DOHH2 (cell line): ENCODE results near the gene LHFPL6.

Experiments used
- H3F3A ChIP-seq: fragments of 200-600 bp; sonication (generic), shearing (Covaris generic); 2 replicates; pipeline ENCODE4 v1.6.0; 2016; ENCODE audit warnings: antibody characterized with exemption, mild to moderate bottlenecking; ENCODE audit not compliant: control insufficient read depth, insufficient read depth
- H3K27ac ChIP-seq: fragments of 200-600 bp; sonication (generic); 2 replicates; pipeline ENCODE4 v1.5.1; 2014; ENCODE audit warnings: low read depth, mild to moderate bottlenecking, low read length, moderate library complexity
- H3K27me3 ChIP-seq: fragments of 200-600 bp; sonication (generic); 2 replicates; pipeline ENCODE4 v1.6.1; 2014; ENCODE audit warnings: mild to moderate bottlenecking, low read length, mixed read lengths; ENCODE audit not compliant: control insufficient read depth
- H3K36me3 ChIP-seq: fragments of 200-600 bp; sonication (generic); 2 replicates; pipeline ENCODE4 v1.6.1; 2014; ENCODE audit warnings: mild to moderate bottlenecking, low read length, moderate library complexity, mixed read lengths; ENCODE audit not compliant: control insufficient read depth
- H3K4me1 ChIP-seq: fragments of 200-600 bp; sonication (generic); 2 replicates; pipeline ENCODE4 v1.6.1; 2014; ENCODE audit warnings: mild to moderate bottlenecking, low read length, mixed read lengths; ENCODE audit not compliant: control insufficient read depth
- H3K4me2 ChIP-seq: fragments of 200-600 bp; sonication (generic); 2 replicates; pipeline ENCODE4 v1.6.0; 2014; ENCODE audit warnings: mild to moderate bottlenecking, low read length, moderate library complexity
- H3K4me3 ChIP-seq: fragments of 200-600 bp; sonication (generic); 2 replicates; pipeline ENCODE4 v1.5.1; 2014; ENCODE audit warnings: mild to moderate bottlenecking, low read length, mixed read lengths
- H3K79me2 ChIP-seq: fragments of 200-600 bp; sonication (generic); 2 replicates; pipeline ENCODE4 v1.6.1; 2014; ENCODE audit warnings: mild to moderate bottlenecking, low read length, mixed read lengths; ENCODE audit not compliant: control insufficient read depth
- H3K9me2 ChIP-seq: fragments of 200-600 bp; sonication (generic); replicated peaks from 2 replicates; pipeline ENCODE4 v1.6.1; 2014; ENCODE audit warnings: mild to moderate bottlenecking, low read length, mixed read lengths; ENCODE audit not compliant: control insufficient read depth
- H3K9me3 ChIP-seq: fragments of 200-600 bp; sonication (generic); 2 replicates; pipeline ENCODE4 v1.6.1; 2014; ENCODE audit warnings: antibody characterized with exemption, low read length, mixed read lengths; ENCODE audit not compliant: control insufficient read depth, insufficient read depth
- H4K20me1 ChIP-seq: fragments of 200-600 bp; sonication (generic); 2 replicates; pipeline ENCODE4 v1.6.0; 2014; ENCODE audit warnings: low read depth, mild to moderate bottlenecking, antibody characterized with exemption, low read length, moderate library complexity; ENCODE audit not compliant: control insufficient read depth, insufficient read depth
- EZH2phosphoT487 ChIP-seq: fragments of 200-600 bp; sonication (generic); IDR thresholded peaks from 2 replicates; pipeline ENCODE4 v1.6.1; 2017; ENCODE audit warnings: borderline replicate concordance, mild to moderate bottlenecking, antibody characterized with exemption, low read length, moderate library complexity, mixed read lengths
- TF ChIP-seq, protein P1 (sequence below): fragments of 200-600 bp; sonication (generic); IDR thresholded peaks from one replicate; pipeline ENCODE4 v1.5.1; 2014; ENCODE audit warnings: antibody characterized with exemption, mild to moderate bottlenecking, low read depth, low read length; ENCODE audit not compliant: poor library complexity, severe bottlenecking

LHFPL6 gene

DNA sequence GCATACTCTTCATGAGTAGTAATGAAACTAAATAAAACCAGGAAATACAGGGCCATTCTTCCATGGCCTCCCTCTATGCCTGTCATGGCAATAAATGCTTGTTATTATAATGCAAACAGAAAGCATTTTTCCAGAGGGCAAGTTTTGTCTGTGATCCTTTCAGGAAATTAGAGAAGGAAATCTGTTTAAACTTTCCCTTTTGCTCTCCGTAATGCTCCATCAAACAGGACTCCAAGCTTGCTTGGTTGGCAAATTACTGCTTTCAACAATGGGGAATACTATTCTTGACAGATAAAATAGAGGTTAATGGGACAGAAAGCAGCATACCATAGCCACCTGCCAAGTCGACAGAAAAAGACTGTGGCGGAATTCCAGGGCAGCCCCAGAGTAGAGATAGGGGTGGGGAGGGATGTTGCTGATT is 252.5 kb downstream of the LHFPL6 start:
- Histone ChIP-seq H3F3A (no peaks in the 10 kb centered on the region), H3K4me2 (no peak overlapping the region)

DNA sequence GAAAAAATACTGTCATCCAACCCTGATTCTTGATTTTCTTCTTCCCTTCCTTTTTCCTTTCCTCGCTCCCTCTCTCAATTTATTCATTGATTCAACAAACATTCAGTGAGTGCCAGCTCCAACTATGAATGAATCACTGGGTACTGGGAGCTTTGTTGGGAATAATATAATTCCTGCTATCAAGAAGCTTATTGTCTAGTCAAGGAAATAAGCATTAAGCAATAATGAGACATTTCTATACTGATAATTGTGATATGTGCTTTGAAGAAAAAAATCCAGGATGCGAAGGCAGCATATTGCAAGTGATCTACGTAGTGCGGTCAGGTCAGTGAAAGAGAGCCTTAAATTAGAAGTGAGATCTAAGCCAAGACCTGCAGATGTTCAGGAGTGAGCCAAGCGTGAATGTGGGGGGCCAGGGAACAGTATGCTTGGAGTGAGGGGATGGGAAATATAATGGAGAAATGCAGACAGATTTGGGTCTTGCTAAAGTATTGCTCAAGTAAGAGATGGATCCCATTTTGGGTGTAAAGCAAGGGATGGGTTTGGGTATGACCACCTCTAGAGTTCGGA is 253.5 kb downstream of the LHFPL6 start:
- Histone ChIP-seq H3K9me3 (no peaks in the 10 kb centered on the region), H3K27me3 (no peaks in the 10 kb centered on the region), H3F3A (no peaks in the 10 kb centered on the region), H3K4me3 (no peak overlapping the region), H3K36me3 (no peaks in the 10 kb centered on the region), H3K27ac (no peak overlapping the region), H3K4me1 (no peaks in the 10 kb centered on the region), H3K4me2 (no peak overlapping the region), H3K79me2 (peaks cover 5% of the 10 kb centered on the region), H4K20me1 (no peaks in the 10 kb centered on the region), H3K9me2 (no peaks in the 10 kb centered on the region)
- TF ChIP-seq EZH2phosphoT487, result no peak
- TF ChIP-seq, protein P1, sequence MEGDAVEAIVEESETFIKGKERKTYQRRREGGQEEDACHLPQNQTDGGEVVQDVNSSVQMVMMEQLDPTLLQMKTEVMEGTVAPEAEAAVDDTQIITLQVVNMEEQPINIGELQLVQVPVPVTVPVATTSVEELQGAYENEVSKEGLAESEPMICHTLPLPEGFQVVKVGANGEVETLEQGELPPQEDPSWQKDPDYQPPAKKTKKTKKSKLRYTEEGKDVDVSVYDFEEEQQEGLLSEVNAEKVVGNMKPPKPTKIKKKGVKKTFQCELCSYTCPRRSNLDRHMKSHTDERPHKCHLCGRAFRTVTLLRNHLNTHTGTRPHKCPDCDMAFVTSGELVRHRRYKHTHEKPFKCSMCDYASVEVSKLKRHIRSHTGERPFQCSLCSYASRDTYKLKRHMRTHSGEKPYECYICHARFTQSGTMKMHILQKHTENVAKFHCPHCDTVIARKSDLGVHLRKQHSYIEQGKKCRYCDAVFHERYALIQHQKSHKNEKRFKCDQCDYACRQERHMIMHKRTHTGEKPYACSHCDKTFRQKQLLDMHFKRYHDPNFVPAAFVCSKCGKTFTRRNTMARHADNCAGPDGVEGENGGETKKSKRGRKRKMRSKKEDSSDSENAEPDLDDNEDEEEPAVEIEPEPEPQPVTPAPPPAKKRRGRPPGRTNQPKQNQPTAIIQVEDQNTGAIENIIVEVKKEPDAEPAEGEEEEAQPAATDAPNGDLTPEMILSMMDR, result no peak

More for the DNA sequence above, 252.5 kb downstream of the LHFPL6 start:
- H4K20me1 ChIP-seq, result no peaks in the 10 kb centered on the region
- no peak for TF ChIP-seq EZH2phosphoT487
- TF ChIP-seq, protein P1, result no peak
- H3K27me3 ChIP-seq, result no peaks in the 10 kb centered on the region
- no peaks in the 10 kb centered on the region for H3K4me1 ChIP-seq
- H3K36me3 ChIP-seq, result no peaks in the 10 kb centered on the region
- no peak overlapping the region for H3K4me3 ChIP-seq
- no peaks in the 10 kb centered on the region for H3K9me3 ChIP-seq
- peaks cover 14% of the 10 kb centered on the region for H3K79me2 ChIP-seq
- no peaks in the 10 kb centered on the region for H3K9me2 ChIP-seq
- no peak overlapping the region for H3K27ac ChIP-seq

DNA sequence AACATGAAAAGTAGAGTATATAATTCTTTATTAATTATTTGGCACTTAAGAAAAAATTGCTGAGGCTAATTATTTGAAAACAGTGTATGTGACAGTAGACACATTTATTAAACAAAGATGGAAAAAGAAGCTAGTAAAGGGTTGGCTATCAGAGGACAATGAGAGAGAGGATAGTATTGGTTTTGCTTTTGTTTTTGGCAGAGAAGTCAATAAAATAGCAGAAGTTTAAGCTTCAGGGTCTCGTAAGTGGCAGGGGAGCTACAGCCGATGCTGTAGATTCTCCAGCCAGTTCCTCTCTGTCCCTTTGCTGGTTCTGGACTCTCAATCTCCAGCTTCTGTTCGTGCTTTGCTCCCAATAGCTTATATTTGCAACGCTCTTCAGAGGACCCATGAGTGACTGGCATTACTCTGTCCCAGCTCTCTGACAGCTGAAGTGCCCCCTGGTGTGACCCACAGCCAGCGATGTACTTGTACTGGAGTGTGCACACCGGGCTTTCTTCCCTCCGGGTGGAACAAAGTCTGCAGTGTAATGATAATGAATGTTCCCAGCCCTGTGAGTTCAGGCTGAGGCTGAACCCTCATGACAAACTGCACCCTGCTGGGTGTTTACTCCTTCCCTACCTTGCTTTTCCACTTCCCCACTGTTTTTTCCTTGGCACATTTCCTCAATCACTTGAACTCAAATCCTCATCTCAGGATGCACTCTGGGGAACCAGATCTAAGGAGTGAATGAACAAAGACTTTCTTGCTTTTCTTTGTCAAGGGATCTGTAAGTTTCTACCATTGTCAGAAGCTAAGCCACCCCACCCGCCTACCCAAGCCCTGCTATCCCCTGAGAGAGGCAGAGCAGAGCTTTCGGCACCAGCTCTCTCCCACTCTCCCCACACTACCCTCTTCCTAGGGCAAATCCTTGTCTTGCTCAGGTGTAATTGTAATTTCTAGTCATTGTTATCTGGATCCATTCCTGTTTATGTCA is 254.8 kb downstream of the LHFPL6 start:
- H4K20me1 ChIP-seq, result no peaks in the 10 kb centered on the region
- H3K9me2 ChIP-seq, result no peaks in the 10 kb centered on the region; the same call in 1 of the 2 replicates
- no peaks in the 10 kb centered on the region for H3K9me3 ChIP-seq
- H3K4me2 ChIP-seq, result no peak overlapping the region
- H3K4me1 ChIP-seq, result no peaks in the 10 kb centered on the region
- no peaks in the 10 kb centered on the region for H3F3A ChIP-seq
- TF ChIP-seq EZH2phosphoT487, result no peak
- TF ChIP-seq, protein P1, result no peak
- peaks cover 6% of the 10 kb centered on the region; the same call in 1 of the 2 replicates for H3K36me3 ChIP-seq
- no peak overlapping the region for H3K27ac ChIP-seq
- no peak overlapping the region for H3K4me3 ChIP-seq
- no peaks in the 10 kb centered on the region for H3K27me3 ChIP-seq
- no peaks in the 10 kb centered on the region for H3K79me2 ChIP-seq
